ENCODE results near the gene LATS1.

- no peak for TF ChIP-seq CTCF (IDR thresholded peaks at IDR 0.05; ENCODE audit: low read depth, low read length)
- no peak for TF ChIP-seq EZH2phosphoT487 (IDR thresholded peaks at IDR 0.05; ENCODE audit: low read depth)
These were observed 5.4 kb upstream of the LATS1 start for GRCh38 chr6:149723262-149723661.

All from OCI-LY3 (cell line).